GM12878 (cell line): ENCODE results near the gene PCDHGA7.
A peak's percentile ranks its signal among the peaks of the same experiment; 100 is the strongest.

Experiments
- CREB1 ChIP-seq: IDR thresholded peaks from 2 replicates; pipeline ENCODE4 v1.6.1; 2012; ENCODE audit warnings: low read depth, mild to moderate bottlenecking, inconsistent platforms
- EGR1 ChIP-seq, 2 experiments: IDR thresholded peaks; 1 replicate in 1 of 2; 2 replicates in 1 of 2; pipeline ENCODE4 v1.6.1; 2011 to 2012; ENCODE audit warnings: low read depth in 2 of 2, low read length in 2 of 2, borderline replicate concordance in 1 of 2, mild to moderate bottlenecking in 1 of 2, moderate library complexity in 1 of 2
- ETV6 ChIP-seq, 2 experiments: fragments of 450-650 bp in 1 of 2; IDR thresholded peaks in 1 of 2; conservative IDR thresholded peaks in 1 of 2; 2 replicates each; pipeline ENCODE4 v1.6.1; 2014; ENCODE audit warnings: antibody characterized with exemption in 1 of 2, borderline replicate concordance in 1 of 2, low read depth in 1 of 2, mild to moderate bottlenecking in 1 of 2, moderate library complexity in 1 of 2
- EZH2 ChIP-seq: IDR thresholded peaks from 2 replicates; pipeline ENCODE4 v1.6.1; 2012; ENCODE audit warnings: low read depth, mild to moderate bottlenecking, control low read depth, inconsistent platforms, low read length, borderline replicate concordance; ENCODE audit not compliant: control insufficient read depth
- JUNB ChIP-seq: IDR thresholded peaks from 2 replicates; pipeline ENCODE4 v1.6.1; 2016; ENCODE audit warnings: antibody characterized with exemption, mild to moderate bottlenecking
- NFIC ChIP-seq: IDR thresholded peaks from 2 replicates; pipeline ENCODE4 v1.6.1; 2012; ENCODE audit warnings: low read depth, mild to moderate bottlenecking, inconsistent platforms, low read length, moderate library complexity
- POLR2A ChIP-seq: IDR thresholded peaks from 2 replicates; pipeline ENCODE4 v1.6.1; 2011; ENCODE audit warnings: low read depth, mild to moderate bottlenecking, low read length
- TAF1 ChIP-seq: IDR thresholded peaks from 2 replicates; pipeline ENCODE4 v1.6.1; 2011; ENCODE audit warnings: mild to moderate bottlenecking, low read depth, low read length, borderline replicate concordance
- YY1 ChIP-seq: IDR thresholded peaks from 2 replicates; pipeline ENCODE4 v1.6.1; 2011; ENCODE audit warnings: low read depth, mild to moderate bottlenecking, low read length
- ZNF274 ChIP-seq: IDR thresholded peaks from one replicate; pipeline ENCODE4 v1.8.0; 2011; ENCODE audit not compliant: insufficient read length, insufficient read depth
- ZZZ3 ChIP-seq: IDR thresholded peaks from 2 replicates; pipeline ENCODE4 v1.6.1; 2011; ENCODE audit warnings: low read depth; ENCODE audit not compliant: control insufficient read depth, insufficient read length
- TF ChIP-seq, protein P1 (sequence below), 3 experiments: IDR thresholded peaks in 2 of 3; conservative IDR thresholded peaks in 1 of 3; 2 replicates each; pipeline ENCODE4 v1.5.1; 2011; ENCODE audit warnings: low read depth in 3 of 3, low read length in 3 of 3, mild to moderate bottlenecking in 3 of 3, control low read depth in 2 of 3, moderate library complexity in 2 of 3, inconsistent platforms in 1 of 3, mixed read lengths in 1 of 3; ENCODE audit not compliant: control insufficient read depth in 2 of 3, insufficient read depth in 1 of 3; ENCODE audit errors: extremely low read depth in 1 of 3
- TF ChIP-seq, protein P2 (sequence below): IDR thresholded peaks from 2 replicates; pipeline ENCODE4 v1.6.1; 2012; ENCODE audit warnings: low read depth, low read length, improper control_type of control experiment
- TF ChIP-seq, protein P3 (sequence below): IDR thresholded peaks from 2 replicates; pipeline ENCODE4 v1.6.1; 2011; ENCODE audit warnings: mild to moderate bottlenecking, low read depth, low read length, moderate library complexity; ENCODE audit not compliant: insufficient replicate concordance

DNA sequence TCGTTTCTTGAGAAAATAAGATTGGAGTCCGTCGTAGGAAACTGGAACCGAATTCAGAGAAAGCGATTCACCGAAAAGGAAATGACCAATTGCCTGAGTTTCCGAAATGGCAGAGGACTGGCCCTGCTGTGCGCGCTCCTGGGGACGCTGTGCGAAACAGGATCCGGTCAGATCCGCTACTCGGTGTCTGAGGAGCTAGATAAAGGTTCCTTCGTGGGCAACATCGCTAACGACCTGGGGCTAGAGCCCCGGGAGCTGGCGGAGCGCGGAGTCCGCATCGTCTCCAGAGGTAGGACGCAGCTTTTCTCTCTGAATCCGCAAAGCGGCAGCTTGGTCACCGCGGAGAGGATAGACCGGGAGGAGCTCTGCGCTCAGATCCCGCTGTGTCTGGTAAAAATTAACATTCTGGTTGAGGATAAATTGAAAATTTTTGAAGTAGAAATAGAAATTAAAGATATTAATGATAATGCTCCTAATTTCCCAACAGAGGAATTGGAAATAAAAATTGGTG, 38.5 kb upstream of the PCDHGA7 start:
- no peak for TF ChIP-seq EGR1 (IDR thresholded peaks at IDR 0.05; ENCODE audit: borderline replicate concordance in 1 of 2, low read depth in 2 of 2, low read length in 2 of 2)
- TF ChIP-seq ETV6 (conservative IDR thresholded peaks at IDR 0.05 in 1 of 2, IDR thresholded peaks at IDR 0.05 in 1 of 2; ENCODE audit: borderline replicate concordance in 1 of 2, low read depth in 1 of 2), result no peak
- TF ChIP-seq, protein P1, sequence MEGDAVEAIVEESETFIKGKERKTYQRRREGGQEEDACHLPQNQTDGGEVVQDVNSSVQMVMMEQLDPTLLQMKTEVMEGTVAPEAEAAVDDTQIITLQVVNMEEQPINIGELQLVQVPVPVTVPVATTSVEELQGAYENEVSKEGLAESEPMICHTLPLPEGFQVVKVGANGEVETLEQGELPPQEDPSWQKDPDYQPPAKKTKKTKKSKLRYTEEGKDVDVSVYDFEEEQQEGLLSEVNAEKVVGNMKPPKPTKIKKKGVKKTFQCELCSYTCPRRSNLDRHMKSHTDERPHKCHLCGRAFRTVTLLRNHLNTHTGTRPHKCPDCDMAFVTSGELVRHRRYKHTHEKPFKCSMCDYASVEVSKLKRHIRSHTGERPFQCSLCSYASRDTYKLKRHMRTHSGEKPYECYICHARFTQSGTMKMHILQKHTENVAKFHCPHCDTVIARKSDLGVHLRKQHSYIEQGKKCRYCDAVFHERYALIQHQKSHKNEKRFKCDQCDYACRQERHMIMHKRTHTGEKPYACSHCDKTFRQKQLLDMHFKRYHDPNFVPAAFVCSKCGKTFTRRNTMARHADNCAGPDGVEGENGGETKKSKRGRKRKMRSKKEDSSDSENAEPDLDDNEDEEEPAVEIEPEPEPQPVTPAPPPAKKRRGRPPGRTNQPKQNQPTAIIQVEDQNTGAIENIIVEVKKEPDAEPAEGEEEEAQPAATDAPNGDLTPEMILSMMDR (IDR thresholded peaks at IDR 0.05 in 2 of 3, conservative IDR thresholded peaks at IDR 0.05 in 1 of 3; ENCODE audit: control insufficient read depth in 2 of 3, extremely low read depth in 1 of 3, insufficient read depth in 1 of 3, low read depth in 3 of 3, low read length in 3 of 3), result peak in 1 of 3 experiments; percentile 2; a peak in 1 of 6 replicates
- no peak for TF ChIP-seq YY1
- no peak for TF ChIP-seq TAF1
- TF ChIP-seq, protein P2, sequence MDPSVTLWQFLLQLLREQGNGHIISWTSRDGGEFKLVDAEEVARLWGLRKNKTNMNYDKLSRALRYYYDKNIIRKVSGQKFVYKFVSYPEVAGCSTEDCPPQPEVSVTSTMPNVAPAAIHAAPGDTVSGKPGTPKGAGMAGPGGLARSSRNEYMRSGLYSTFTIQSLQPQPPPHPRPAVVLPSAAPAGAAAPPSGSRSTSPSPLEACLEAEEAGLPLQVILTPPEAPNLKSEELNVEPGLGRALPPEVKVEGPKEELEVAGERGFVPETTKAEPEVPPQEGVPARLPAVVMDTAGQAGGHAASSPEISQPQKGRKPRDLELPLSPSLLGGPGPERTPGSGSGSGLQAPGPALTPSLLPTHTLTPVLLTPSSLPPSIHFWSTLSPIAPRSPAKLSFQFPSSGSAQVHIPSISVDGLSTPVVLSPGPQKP, result no peak
- TF ChIP-seq ZNF274, result no peak
- TF ChIP-seq CREB1, result no peak
- TF ChIP-seq JUNB, result no peak
- no peak for TF ChIP-seq EZH2
- TF ChIP-seq ZZZ3, result no peak
- TF ChIP-seq POLR2A, result no peak
- TF ChIP-seq, protein P3, sequence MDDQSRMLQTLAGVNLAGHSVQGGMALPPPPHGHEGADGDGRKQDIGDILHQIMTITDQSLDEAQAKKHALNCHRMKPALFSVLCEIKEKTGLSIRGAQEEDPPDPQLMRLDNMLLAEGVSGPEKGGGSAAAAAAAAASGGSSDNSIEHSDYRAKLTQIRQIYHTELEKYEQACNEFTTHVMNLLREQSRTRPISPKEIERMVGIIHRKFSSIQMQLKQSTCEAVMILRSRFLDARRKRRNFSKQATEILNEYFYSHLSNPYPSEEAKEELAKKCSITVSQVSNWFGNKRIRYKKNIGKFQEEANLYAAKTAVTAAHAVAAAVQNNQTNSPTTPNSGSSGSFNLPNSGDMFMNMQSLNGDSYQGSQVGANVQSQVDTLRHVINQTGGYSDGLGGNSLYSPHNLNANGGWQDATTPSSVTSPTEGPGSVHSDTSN, result no peak
- TF ChIP-seq NFIC, result no peak
